VCaP (cell line): Measurements from ENCODE around the gene EIF3L.

Experiments used
- H3K27ac ChIP-seq: fragments of 450-650 bp; 2 replicates; pipeline ENCODE4 v1.5.1; 2017
- TF ChIP-seq, protein P1 (sequence below): fragments of 450-650 bp; conservative IDR thresholded peaks from 2 replicates; pipeline ENCODE4 v1.5.1; 2017; ENCODE audit warnings: mild to moderate bottlenecking, moderate library complexity

Gene EIF3L

DNA sequence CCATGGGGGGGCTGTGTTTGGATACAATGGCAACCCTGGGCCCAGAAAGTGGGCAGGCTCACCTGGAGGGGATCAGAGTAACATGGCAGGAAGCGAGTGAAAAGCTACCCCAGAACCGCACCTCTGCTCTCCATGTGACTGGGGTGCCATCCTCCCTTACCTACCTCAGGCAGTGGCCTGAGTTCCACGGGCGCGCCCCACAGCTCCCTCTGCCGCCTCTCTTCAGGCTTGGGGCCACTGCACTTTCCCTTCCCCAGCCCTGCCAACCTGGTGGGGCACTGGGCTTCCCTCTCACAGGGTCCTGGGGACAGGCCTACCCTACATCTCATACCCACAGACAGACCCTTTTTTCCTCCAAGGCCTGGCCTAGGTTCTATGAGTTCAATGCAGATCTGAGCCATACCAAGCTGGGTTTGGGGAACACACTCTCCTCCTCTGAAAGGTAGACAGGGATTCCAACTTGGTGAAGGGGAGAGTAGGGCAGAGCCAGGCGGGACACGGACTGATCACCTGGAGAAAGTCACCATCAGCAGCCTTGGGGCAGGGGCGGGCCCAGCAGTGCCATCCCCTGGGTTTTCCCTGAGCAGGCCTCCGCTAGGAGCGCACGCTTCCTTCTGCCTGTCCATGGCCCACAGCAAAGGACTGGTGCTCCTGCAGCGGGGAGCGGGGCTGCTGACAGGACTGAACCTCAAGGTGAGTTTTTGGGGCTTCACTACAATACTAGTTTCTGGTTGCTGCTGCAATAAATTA, 19.0 kb upstream of the EIF3L start:
- TF ChIP-seq, protein P1, sequence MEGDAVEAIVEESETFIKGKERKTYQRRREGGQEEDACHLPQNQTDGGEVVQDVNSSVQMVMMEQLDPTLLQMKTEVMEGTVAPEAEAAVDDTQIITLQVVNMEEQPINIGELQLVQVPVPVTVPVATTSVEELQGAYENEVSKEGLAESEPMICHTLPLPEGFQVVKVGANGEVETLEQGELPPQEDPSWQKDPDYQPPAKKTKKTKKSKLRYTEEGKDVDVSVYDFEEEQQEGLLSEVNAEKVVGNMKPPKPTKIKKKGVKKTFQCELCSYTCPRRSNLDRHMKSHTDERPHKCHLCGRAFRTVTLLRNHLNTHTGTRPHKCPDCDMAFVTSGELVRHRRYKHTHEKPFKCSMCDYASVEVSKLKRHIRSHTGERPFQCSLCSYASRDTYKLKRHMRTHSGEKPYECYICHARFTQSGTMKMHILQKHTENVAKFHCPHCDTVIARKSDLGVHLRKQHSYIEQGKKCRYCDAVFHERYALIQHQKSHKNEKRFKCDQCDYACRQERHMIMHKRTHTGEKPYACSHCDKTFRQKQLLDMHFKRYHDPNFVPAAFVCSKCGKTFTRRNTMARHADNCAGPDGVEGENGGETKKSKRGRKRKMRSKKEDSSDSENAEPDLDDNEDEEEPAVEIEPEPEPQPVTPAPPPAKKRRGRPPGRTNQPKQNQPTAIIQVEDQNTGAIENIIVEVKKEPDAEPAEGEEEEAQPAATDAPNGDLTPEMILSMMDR = no peak
- no peak overlapping the region for H3K27ac ChIP-seq

DNA sequence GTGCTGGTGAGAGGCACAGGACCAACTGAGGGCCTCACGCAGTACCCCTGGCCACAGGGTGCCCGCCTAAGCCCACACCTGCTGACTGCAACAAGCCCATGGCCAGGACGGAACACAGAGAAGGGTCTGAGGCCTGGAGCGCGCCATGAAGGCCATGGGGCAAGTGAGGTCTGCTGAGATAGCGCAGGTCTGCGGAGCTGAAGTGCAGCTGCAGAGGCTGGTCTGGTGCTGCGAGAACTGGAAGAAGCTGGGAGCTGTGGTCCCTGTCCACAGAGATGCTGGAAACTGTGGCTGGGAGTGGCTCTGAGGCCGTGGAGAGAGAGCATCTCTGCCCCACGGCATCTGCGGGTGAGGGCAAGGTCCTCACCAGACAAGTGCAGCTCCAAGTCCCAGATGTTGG, 17.7 kb upstream of the EIF3L start:
- TF ChIP-seq, protein P1 = no peak
- no peak overlapping the region for H3K27ac ChIP-seq

DNA sequence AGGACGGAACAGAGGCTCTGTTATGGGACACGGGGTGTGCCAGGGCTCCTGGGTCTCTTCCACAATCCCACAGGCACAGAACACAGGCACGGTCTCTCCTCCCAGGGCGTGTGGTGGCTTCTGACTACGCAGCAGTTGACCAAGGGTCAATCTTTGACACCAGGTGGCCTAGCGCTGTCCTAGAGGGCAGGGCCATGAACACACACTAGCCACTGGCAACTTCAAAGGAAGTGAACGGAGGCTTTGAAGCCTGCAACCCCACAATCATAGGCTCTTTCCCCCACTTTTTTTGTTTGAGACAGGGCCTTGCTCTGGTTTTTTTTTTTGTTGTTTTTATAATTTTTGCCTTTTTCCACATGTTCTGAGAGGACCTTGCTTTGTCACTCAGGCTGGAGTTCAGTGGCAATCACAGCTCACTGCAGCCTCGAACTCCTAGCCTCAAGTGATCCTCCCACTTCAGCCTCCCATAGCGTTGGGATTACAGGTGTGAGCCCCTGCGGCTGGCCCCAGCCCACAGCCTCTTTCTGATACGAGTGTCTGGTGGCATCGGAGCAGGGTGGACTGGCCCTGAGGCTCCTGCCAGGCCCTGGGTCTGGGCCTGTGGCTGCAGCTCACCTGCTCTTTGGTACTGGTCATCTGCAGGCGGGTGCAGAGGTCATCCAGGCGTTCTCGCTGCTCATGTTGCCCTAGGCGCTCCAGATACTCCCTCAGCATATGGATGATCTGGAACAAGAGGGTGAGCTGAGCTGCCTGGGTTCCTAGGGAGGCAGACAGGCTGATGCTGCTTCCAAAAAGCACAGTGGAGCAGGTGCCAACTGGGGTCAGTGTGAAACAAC, 17.0 kb upstream of the EIF3L start:
- TF ChIP-seq, protein P1 = no peak
- H3K27ac ChIP-seq = no peak overlapping the region

DNA sequence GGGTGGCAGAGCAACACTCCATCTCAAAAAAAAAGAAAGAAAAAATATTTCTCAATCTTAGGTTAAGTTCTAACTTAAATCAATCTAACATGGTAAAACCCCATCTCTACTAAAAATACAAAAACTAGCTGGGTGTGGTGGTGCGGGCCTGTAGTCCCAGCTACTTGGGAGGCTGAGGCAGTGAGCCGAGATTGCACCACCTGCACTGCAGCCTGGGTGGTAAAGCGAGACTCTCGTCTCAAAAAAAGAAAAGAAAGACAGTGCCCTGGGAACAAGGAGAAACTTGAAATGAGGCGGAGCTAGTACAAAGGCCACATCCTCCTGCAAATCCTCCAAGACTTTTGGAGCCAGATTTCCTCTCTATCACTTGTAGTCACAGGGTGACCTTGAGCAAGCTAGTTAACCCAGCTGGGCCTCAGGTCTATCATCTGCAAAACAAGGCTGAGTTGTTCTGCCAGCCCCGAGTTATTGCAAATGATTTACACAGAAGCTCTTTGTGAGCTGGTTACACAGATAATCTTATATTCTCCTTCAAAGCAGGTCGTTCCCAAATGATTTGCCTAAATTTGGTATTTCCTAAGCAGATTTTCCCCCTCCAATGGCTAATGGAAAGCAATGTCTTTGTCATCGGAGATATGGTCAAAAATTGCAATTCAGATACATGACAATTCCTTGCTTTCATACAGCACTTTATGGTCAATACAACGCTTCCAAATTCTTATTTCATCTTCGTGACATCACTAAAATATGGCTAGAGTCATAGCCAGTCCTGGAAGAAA, 7.0 kb upstream of the EIF3L start:
- TF ChIP-seq, protein P1 = no peak
- H3K27ac ChIP-seq = peak overlapping the region; percentile 87

DNA sequence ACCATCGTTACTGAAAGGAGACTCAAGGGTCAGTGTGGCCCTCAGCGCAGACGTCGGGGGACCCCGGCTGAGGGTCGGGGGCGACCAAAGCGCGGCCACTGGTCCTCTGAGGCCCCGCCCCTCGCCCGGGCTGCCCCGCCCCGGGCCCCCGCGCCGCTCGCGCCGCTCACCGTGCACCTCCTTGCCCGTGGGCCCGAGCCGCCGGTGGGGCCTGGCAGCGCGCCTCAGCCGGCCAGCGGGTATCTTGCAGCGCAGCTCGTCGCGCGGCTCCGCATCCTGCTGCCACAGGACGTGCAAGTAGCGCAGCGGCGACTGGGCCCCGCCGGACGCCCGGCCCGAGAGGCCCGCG, 5.5 kb upstream of the EIF3L start:
- TF ChIP-seq, protein P1 = no peak
- peak overlapping the region; percentile 87 for H3K27ac ChIP-seq

DNA sequence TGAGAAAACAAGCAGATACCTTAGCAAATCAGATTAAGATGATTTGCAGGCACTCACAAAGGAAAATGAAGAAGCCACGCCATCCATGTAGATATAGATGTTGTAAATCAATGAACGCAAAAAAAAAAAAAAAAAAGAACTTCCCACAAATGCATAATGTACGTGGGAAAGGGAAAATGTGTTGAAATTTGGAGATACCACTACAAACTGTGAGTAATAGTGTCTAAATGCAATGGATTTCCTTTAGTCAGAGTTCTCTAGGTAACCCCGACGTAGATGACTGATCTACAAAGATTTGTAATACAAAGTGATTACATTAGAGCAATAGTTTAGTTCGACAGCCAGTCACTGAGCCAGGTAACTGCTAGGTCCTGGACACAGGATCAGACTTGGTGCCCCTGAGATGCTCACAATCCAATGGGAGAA, 4.3 kb upstream of the EIF3L start:
- TF ChIP-seq, protein P1 = no peak
- H3K27ac ChIP-seq = peak overlapping the region; percentile 87

DNA sequence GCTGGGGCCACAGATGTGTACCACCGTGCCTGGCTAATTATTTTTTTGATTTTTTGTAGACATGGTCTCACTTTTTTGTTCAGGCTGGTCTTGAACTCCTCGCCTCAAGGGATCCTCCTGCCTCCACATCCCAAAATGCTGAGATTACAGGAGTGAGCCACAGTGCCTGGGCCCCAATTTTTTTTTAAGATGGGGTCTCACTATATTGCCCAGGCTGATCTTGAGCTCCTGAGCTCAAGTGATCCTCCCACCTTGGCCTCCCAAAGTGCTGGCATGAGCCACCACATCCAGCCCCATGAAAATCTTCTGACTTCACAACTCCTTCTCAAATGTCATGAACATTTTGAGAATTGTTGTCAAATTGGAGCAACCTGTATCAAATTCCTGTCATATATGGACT, 2.8 kb upstream of the EIF3L start:
- no peak overlapping the region for H3K27ac ChIP-seq
- TF ChIP-seq, protein P1 = no peak
